Breast epithelium (tissue), 3 donors: ENCODE data around the gene IRX6.

Experiments
- POLR2A ChIP-seq: fragments of 450-650 bp; IDR thresholded peaks from one replicate; pipeline ENCODE4 v1.6.1; 2016; ENCODE audit warnings: antibody characterized with exemption, mild to moderate bottlenecking, moderate library complexity
- POLR2AphosphoS5 ChIP-seq, 3 donors: sonication (generic); formaldehyde crosslinking; IDR thresholded peaks; one replicate each; pipeline ENCODE4 v1.6.1; 2017; ENCODE audit warnings: antibody characterized with exemption in 3 of 3
- TF ChIP-seq, protein P1 (sequence below), 3 donors: fragments of 450-650 bp; IDR thresholded peaks; one replicate each; pipeline ENCODE4 v1.5.1; 2016 to 2017; ENCODE audit warnings: antibody characterized with exemption in 3 of 3, mild to moderate bottlenecking in 3 of 3, moderate library complexity in 3 of 3

DNA sequence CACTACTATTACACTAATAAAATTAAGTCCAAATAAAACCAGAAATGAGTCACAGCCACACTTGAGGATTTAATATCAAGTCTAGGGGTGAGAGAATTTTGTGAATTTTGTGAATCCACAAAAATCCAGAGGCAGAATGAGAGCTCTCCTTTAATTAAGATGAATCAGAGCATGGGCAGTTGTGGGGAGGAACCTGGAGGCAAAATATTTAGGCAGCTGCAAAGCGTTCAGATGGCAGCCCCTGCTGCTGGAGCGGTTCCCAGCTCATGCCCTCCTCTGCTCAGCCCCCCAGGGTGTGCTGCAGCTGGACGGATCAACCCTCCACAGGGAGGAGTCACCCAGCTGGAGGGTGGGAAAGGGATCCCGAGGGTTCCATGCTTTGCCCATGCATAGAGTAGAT is 43.4 kb upstream of the IRX6 start:
- TF ChIP-seq, protein P1, sequence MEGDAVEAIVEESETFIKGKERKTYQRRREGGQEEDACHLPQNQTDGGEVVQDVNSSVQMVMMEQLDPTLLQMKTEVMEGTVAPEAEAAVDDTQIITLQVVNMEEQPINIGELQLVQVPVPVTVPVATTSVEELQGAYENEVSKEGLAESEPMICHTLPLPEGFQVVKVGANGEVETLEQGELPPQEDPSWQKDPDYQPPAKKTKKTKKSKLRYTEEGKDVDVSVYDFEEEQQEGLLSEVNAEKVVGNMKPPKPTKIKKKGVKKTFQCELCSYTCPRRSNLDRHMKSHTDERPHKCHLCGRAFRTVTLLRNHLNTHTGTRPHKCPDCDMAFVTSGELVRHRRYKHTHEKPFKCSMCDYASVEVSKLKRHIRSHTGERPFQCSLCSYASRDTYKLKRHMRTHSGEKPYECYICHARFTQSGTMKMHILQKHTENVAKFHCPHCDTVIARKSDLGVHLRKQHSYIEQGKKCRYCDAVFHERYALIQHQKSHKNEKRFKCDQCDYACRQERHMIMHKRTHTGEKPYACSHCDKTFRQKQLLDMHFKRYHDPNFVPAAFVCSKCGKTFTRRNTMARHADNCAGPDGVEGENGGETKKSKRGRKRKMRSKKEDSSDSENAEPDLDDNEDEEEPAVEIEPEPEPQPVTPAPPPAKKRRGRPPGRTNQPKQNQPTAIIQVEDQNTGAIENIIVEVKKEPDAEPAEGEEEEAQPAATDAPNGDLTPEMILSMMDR (IDR thresholded peaks at IDR 0.05), result no peak
- TF ChIP-seq POLR2AphosphoS5 (IDR thresholded peaks at IDR 0.05), result no peak
- TF ChIP-seq POLR2A, result no peak
